Stimulated activated CD4-positive, alpha-beta T cell treated with anti-CD3 and anti-CD28 coated beads, Interleukin-1b, Interleukin-23, amount 100 ng/mL, for 1 hour (primary cell): Measurements from ENCODE around the gene TFF2.
A peak's percentile ranks its signal among the peaks of the same experiment; 100 is the strongest.

ENCODE experiments used
- DNase-seq, 2 donors: peaks; one replicate each; pipeline ENCODE4 v3.0.0-alpha.2; 2020; ENCODE audit warnings: low read depth in 2 of 2

Gene TFF2

GRCh38 chr21:42346866-42347600, 3.8 kb downstream of the TFF2 start:
- DNase-seq: no peak

- no peak for DNase-seq
Measured at GRCh38 chr21:42346441-42346840, 4.4 kb downstream of the TFF2 start.

DNA sequence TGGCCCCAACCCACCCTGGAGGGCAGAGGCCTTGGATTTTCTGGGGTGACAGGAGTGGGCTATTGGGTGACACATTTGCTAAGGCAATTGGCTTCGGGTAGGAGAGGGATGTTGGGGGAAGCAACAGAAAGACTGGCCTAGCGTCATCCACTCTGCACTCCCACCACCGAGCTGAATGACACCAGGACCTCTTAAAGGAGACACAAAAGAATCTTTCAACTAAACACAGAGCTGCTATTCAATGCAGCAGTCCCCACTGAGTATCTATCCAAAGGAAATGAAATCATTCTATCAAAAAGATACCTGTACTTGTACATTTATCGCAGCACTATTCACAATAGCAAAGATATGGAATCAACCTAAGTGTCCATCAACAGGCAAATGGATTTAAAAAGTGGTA, 6.2 kb downstream of the TFF2 start:
- DNase-seq: no peak

DNA sequence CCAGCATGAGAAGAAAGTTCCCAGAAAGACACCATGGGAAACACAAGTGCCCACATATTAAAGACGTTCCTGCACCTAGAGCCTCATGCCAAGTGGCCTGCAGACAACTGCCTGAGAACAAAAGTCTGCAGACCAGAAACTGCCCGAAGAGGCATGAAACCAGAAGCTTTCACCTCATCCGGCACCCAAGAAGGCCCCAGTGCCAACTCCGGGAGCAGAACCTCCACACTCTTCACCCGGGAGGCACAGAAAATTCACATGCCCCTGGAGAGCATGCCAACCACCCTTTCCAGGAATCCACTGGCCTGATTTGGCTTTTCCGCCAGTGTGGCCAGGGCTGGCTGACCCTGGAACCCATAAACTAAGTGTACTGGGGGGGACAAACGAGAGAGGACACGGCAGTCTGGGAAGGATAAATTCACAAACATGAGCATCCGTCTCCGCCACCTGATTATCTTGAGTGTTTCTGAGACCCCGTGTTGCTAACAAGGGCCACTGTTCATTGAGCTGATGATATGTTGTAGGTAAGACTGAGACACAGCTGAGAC, 6.8 kb downstream of the TFF2 start:
- DNase-seq: no peak

DNA sequence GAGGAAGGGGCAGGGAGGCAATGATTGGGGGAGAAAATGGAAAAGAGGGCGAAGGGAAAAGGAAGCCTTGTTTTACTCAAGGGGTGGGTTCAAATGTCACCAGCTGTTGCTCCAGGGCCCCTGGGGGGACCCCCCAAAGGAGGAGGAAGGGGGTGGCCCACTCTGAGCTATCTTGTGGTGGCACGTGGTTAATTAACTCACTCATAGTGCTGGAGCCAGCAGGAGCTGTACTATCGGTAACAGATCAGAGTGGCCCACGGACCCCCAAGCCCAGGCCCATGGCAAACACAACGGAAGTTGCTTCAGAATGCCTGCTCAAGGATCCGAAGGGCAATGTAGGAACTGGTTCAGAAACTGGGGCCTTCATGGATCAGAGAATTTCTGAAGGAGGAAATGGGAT, 7.2 kb downstream of the TFF2 start:
- DNase-seq: no peak

GRCh38 chr21:42343101-42343500, 7.7 kb downstream of the TFF2 start:
- DNase-seq: no peak

GRCh38 chr21:42341776-42342542, 8.8 kb downstream of the TFF2 start:
- DNase-seq: no peak

DNA sequence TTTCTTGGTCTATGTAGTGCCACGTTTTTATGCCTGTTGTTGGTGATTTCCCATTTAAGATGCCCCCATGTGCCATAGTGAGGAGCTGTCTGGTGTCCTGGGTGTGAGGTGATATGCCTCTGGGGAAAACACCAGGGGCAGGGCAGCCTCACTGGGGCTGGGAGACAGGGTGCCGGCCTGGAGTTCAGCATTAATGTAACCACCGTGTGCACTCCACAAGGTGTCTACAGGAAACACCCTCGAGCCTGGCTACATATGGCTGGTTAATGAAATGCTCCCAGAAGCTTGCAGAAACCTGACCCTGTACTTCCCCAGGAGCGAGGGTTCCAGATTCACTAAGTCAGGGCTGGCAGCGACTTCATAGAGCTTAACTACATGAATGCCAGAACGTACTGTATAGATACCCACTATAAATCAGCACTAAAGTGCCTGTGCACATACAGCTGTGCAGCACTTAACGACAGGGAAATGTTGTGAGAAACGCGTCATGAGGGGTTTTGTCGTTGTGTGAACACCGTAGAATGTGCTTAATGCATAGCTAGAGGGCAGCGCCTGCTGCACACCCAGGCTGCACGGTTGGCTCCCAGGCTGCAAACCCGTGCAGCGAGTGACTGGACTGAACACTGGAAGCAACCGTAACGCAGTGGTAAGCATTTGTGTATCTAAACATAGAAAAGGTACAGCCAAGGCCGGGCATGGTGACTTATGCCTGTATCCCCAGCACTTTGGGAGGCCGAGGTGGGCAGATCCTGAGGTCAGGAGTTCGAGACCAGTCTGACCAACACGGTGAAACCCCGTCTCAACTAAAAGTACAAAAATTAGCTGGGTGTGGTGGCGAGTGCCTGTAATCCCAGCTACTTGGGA, 10.4 kb downstream of the TFF2 start:
- DNase-seq: no peak

DNA sequence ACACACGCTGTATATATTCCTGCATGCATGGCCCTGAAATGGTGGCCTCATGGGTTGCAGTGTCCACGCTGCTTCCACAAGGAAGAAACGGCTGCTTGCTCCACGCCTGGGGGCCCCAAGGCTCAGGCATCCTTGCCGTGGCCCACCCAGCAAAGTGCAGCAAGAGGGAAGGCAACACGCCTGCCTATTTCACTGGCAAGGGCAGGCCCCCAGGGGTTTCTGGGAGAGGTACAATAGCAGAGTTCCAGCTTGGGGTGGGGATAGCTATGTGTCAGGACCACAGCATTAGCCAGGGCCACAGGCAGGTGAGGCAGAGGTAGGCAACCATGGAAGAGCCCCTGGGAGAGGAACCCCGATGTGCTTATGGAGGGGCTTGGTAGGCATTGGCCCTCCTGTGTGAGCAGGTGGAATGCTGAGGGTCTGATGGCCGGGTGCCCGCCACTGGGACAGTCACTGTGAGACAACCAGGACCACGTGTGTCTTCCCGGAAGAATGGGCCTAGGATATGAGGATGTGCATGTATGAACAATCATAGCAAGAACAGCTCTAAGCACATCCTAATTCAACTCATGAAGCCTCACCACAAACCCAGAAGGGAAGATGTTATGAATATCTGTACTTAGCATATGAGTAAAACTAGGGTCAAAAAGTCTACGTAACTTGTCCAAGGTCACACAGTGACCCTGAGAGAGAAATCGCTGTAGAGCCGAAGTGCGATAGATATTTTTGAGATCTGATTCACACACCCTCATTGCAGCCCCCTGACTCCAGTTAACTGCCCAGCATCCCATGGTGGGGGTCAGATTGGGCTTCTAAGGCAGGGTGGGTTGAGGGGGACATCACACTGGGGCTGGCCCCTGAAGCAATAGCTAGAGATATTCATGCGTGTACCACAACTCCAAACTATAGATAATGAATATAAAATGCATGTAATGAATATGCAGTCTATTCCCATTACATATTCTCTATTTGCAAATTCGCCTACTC, 11.8 kb downstream of the TFF2 start:
- no peak for DNase-seq

GRCh38 chr21:42337830-42338728, 12.7 kb downstream of the TFF2 start:
- DNase-seq: peak; percentile 63 to 73

DNA sequence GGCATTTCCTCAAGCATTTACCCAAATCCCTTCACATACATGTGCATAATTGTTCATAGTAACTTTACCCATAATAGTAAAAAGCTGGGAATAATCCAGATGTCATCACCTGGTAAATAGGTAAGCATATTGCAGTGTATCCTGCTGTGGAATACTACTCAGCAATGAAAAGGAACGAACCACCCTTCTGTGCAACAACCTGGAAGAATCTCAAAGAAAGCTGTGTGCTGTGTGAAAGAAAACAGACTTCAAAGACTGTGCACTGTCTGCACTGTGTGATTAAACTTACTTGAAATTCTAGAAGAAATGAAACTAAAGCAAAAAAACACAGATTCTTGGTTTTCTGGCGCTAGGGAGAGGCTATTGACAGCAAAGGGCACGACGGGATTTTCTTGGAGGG, 13.5 kb downstream of the TFF2 start:
- DNase-seq: no peak

DNA sequence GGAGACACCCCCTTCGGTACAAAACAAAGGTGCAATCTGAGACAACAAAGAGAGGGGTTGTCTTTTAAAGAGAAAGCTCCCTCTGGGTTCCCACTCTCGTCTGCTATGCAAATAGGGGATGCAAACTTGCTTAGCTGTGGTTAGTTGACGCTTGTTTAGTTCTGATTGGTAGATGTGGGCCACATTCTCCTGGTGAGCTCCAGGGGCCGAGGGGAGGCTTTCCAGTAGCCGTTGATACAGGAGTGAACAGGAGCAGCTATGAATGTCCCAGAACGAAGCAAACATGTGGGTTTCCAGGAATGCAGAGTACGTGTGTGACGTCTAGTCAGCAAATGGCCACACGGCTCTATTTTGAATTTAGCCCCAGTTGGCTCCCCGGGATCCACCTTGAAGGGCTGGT, 14.7 kb downstream of the TFF2 start:
- no peak for DNase-seq

DNA sequence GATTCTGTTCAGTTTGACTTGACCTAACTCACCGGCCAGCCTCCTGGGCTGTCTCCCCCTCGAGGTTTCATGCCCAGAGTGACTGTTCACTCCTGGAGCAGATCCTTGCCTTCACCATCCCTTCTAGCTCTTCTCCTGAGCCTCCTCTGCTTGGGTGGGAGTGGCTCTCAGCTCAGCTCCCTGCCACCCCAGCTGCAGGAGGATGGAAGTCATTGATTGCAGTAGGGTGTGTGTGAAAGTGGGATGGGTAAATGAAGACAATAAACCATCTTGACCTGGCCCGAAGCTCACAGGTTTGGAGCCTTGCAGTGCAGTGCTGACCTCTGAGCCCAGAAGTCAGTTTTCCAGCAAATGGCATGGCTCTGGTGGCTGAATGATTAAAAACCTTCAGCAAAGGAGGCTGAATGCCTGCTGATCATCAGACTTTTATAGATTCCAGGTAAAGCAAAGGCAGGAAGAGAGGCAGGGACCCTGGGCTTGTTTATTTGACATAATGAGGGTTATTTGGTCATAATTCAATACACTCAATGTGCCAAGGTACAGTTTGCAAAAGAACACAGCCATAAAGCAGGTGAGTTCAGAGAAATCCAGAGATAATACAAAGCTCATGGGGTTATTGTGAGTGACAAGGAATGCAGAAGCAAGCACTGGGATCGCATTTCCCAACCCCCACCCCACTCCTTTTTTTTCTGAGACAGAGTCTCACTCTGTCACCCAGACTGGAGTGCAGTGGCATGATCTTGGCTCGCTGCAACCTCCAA, 18.1 kb downstream of the TFF2 start:
- DNase-seq: no peak

DNA sequence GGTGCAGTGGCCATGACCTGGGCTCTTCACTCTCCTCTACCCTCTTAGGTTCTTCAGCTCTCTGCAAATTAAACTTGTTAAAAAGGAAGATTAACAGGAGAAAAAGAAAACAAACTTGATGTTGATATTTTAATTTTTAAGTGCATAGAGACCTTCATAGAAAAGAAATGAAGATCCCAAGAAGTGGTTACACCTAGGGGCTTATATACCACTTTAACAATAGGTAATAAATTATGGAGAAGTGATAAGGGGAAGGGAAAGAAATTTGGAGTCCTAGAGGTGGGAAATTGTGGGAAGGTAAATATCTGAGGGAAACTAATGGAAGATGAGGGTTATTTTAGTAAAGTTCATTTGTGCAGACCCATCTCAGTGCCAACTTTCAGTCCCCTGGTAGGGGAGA, 19.1 kb downstream of the TFF2 start:
- no peak for DNase-seq

DNA sequence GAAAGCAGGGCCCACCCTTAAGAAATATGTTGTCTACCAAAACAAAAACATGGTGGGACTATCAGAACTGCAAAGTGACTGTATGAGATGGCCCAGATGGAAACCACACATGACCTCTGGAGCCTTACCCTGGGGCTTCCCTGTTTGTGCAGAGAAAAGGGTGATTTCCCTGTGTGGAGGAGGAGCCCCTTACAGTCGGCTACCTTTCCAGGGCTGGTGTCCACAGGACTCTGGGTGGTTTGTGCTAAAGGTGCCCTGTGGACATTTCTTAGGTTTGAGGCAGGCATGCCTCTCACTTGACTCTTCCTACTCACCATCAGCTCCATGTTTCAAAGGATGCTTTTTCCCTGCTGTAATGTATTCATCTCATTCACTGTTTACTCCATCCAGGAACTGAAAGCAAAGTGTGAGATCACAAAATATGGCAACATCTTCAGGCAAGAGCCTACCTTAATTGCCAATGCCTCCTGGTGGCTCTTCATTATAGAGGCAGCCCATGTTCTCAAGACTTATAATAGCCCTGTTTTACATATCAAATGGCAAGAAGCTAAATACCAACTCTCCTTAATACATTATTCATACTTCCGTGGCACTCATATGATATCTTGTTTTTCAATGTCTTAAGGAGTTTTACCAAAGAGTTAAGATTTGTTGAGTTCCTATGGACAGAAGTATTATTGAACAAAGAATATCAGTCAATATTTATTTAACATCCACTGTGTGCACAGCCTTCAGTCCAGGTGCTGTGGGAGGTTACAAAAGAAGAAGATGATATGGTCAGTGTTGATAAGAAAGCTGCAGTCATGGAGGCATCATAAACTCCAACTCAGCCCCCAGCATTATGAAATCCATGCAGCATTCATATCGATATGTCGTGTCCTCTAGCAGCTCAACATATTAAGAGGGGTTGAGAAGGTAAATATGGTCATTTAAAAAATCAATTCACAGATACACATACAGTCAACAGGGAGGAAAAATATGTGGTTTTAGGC, 20.1 kb downstream of the TFF2 start:
- no peak for DNase-seq

DNA sequence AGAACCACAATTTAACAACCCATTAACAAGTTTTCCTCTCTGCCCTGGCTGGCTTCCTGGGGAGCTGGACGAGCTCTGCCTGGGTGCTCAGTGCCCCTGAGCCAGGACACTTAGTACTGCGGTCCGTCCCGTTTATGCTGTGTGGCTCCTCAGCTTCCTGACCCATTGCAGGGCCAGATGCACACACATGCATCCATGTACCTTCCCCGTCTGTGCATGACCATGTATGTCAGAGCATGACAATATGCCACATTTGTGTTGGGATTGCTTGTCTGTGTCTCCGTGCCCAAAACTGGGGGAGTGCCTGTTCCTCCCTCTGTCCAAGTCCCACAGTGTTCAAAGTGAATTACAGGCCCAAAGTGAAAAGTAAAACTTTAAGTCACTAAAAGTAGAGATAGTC, 25.9 kb downstream of the TFF2 start:
- no peak for DNase-seq

DNA sequence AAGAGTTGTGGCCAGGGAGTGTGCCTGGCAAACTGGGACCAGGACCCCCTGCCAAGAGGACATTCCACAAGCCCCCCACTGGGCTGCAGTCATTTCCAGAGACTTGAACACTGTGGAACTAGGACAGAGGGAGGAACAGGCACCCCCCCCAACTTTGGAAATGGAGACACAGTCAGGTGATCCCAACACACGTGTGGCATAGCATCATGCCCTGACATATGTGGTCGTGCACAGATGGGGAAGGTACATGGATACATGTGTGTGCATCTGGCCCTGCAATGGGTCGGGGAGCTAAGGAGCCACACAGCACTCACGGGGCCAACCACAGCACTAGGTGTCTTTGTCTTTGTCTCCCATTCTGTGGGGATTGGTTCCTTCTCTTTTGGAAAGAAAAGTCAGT, 28.9 kb downstream of the TFF2 start:
- DNase-seq: no peak

DNA sequence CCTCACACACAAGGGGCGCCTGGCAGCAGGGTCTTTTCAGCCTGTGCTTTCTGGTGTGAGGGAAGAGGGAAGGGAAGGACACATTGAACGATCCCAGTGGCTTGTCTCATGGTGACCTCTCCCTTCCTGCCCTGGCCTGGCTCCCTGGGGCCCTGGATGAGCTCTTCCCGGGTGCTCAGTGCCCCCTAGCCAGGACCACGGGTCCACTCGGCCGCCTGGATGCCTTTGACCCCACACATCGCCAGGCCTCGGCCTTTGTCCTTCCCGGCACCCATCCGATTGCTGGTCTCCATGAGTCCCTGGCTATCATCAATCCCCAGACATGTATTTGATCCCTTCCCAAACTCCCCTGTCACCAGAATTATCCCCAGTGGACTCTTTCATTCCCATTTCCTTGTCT, 29.6 kb downstream of the TFF2 start:
- no peak for DNase-seq
